ENCODE measurements around the gene GMIP.

DNA sequence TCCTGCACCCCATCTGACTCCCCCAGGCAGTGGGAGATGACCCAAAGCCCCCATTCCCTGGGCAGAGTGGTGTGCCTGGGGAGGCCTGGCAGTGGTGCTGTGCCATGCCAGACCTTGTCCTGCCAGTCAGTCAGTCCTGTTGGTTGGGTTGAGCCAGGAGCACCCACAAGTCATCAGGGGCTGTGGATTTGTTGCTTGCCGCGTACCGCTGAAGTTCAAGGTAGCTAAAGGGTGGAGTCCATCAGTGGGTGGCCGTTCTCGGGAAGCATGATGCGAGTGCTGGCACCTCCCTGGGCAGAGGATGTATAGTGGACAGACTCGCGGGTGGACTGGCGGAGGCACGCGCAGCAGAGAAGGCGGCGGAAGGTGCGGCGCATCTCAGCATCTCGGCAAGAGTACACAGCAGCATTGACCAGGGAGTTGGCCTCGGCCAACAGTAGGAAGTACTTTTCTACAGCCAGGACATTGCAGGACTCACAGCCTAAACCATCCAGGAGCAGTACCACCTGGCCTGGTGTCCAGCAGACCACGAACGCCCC, 19.4 kb downstream of the GMIP start:
- TF ChIP-seq POLR2A (IDR thresholded peaks at IDR 0.05) = no peak
- TF ChIP-seq, protein P1, sequence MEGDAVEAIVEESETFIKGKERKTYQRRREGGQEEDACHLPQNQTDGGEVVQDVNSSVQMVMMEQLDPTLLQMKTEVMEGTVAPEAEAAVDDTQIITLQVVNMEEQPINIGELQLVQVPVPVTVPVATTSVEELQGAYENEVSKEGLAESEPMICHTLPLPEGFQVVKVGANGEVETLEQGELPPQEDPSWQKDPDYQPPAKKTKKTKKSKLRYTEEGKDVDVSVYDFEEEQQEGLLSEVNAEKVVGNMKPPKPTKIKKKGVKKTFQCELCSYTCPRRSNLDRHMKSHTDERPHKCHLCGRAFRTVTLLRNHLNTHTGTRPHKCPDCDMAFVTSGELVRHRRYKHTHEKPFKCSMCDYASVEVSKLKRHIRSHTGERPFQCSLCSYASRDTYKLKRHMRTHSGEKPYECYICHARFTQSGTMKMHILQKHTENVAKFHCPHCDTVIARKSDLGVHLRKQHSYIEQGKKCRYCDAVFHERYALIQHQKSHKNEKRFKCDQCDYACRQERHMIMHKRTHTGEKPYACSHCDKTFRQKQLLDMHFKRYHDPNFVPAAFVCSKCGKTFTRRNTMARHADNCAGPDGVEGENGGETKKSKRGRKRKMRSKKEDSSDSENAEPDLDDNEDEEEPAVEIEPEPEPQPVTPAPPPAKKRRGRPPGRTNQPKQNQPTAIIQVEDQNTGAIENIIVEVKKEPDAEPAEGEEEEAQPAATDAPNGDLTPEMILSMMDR (IDR thresholded peaks at IDR 0.05) = no peak

Data from heart left ventricle (tissue), 13 donors.